Heart left ventricle (tissue), 13 donors: ENCODE results near the gene CMIP.

ENCODE experiments used
- CTCF ChIP-seq, 12 donors: fragments of 200-600 bp; sonication (generic) in 4 of 12; IDR thresholded peaks; one replicate each; pipeline versions ENCODE4 v1.5.0 to v1.8.0; 2018 to 2022; ENCODE audit warnings: antibody characterized with exemption in 12 of 12, mild to moderate bottlenecking in 5 of 12
- POLR2A ChIP-seq, 2 donors: fragments of 450-650 bp; IDR thresholded peaks; one replicate each; pipeline ENCODE4 v1.6.1; 2017; ENCODE audit warnings: antibody characterized with exemption in 2 of 2, mild to moderate bottlenecking in 2 of 2, moderate library complexity in 2 of 2
- donor health status: ischemic (EF 13 %, LVEDD 7.1; RV severe dilation, severe dysfunction).
- donor health status: DM: no; HTN: yes; CAD: no.
- donor health status: DM: no; HTN: no; CAD: no.
- donor health status: ischemic (EF 25% LVEDD 6.9; RV normal size, moderate dysfunction).
- donor health status: ischemic (EF 25% LVEDD 5.7; RV mildly dilated, moderate dysfunction).
- donor health status: ischemic (EF 35%, LVEDD 5.7; RV mildly dilated, moderate dysfunction).
- donor health status: nonischemic (EF 11% LVEDD 7.7; RV severe dilation, severe dysfunction).
- donor health status: DM: yes; HTN: yes; CAD: no.
- donor health status: PGD.
- donor health status: ischemic (EF 29% LVEDD 5.4; RV normal size, mild dysfunction).
- donor health status: nonischemic (EF 23%, LVEDD 6.1; RV moderate dilation, normal function).

- TF ChIP-seq CTCF (IDR thresholded peaks at IDR 0.05) (no peak), POLR2A (IDR thresholded peaks at IDR 0.05) (no peak)
Measured at GRCh38 chr16:81583893-81584631, 139.5 kb downstream of the CMIP start.
